ENCODE data around the gene TBC1D10A. TPM values are rescaled to one million over a fixed set of nuclear protein-coding genes. Genes with fewer than 3 reads are reported as not detected.

The TBC1D10A gene
- total RNA-seq, 1 experiment from 2014 or later: 12.2 TPM

GRCh38 chr22:30304495-30305244 lies 22.1 kb downstream of the TBC1D10A start:
- Histone ChIP-seq H3K4me3 (ENCODE audit: low read depth, low read length) (no peak overlapping the region), H3K27me3 (replicated peaks; ENCODE audit: control insufficient read depth, insufficient read depth, low read length) (no peaks in the 10 kb centered on the region), H3K9me3 (no peaks in the 10 kb centered on the region), H3K36me3 (ENCODE audit: control insufficient read depth, insufficient read depth, low read length) (peaks cover 2% of the 10 kb centered on the region), H3K4me1 (peaks cover 8% of the 10 kb centered on the region; the same call in 1 of the 2 replicates)
- ChIA-PET POLR2A (interaction anchor here (0.5 kb wide), 1 partner anchor 18 kb away, joined by 9 read pairs; no protein-coding TSS in a partner anchor), CTCF (interaction anchor here (0.5 to 1.0 kb wide), 2 partner anchors 17 to 471 kb away, joined by 3 to 4 read pairs; no protein-coding TSS in a partner anchor)
- peaks cover 17% of the 10 kb centered on the region for H3K36me3 Mint-ChIP-seq (ENCODE audit: insufficient read depth, unreplicated experiment)
- no peaks in the 10 kb centered on the region for H3K9me3 Mint-ChIP-seq (ENCODE audit: unreplicated experiment)
- peak overlapping the region; percentile 45 for H3K27ac Mint-ChIP-seq (ENCODE audit: unreplicated experiment)
- no TSS peak for BruUV-seq (replicated peaks)
- no peak overlapping the region for H3K4me3 Mint-ChIP-seq (ENCODE audit: unreplicated experiment)
- peaks cover 25% of the 10 kb centered on the region for H3K4me1 Mint-ChIP-seq (ENCODE audit: low read depth, unreplicated experiment)
- TF ChIP-seq CTCF (IDR thresholded peaks at IDR 0.05; ENCODE audit: insufficient read depth in 1 of 2, low read depth in 1 of 2, low read length in 1 of 2, severe bottlenecking in 1 of 2, unreplicated experiment in 1 of 2): no peak
- no peaks in the 10 kb centered on the region for H3K27me3 Mint-ChIP-seq (ENCODE audit: insufficient read depth, unreplicated experiment)
- DNase-seq: no peak
- intact Hi-C loops (cut with micrococcal nuclease; ENCODE audit: unreplicated experiment): no loop called here

- no peak for DNase-seq
- Mint-ChIP-seq H3K9me3 (ENCODE audit: unreplicated experiment) (no peaks in the 10 kb centered on the region), H3K4me3 (ENCODE audit: unreplicated experiment) (no peak overlapping the region), H3K36me3 (ENCODE audit: insufficient read depth, unreplicated experiment) (peaks cover 28% of the 10 kb centered on the region), H3K4me1 (ENCODE audit: low read depth, unreplicated experiment) (peaks cover 31% of the 10 kb centered on the region), H3K27ac (ENCODE audit: unreplicated experiment) (peak overlapping the region; percentile 29), H3K27me3 (ENCODE audit: insufficient read depth, unreplicated experiment) (no peaks in the 10 kb centered on the region)
- BruUV-seq (replicated peaks): no TSS peak
- CTCF ChIA-PET: interaction anchor here (1.0 to 1.4 kb wide), 2 partner anchors 13 to 15 kb away, joined by 3 to 5 read pairs; partner anchors contain the start of gene CASTOR1
- POLR2A ChIA-PET: no interaction called here
- TF ChIP-seq CTCF (IDR thresholded peaks at IDR 0.05; ENCODE audit: insufficient read depth in 1 of 2, low read depth in 1 of 2, low read length in 1 of 2, severe bottlenecking in 1 of 2, unreplicated experiment in 1 of 2): no peak
- H3K36me3 ChIP-seq (ENCODE audit: control insufficient read depth, insufficient read depth, low read length): peaks cover 2% of the 10 kb centered on the region
- H3K4me1 ChIP-seq: peaks cover 22% of the 10 kb centered on the region
- H3K9me3 ChIP-seq: no peaks in the 10 kb centered on the region
- no peaks in the 10 kb centered on the region for H3K27me3 ChIP-seq (replicated peaks; ENCODE audit: control insufficient read depth, insufficient read depth, low read length)
- H3K4me3 ChIP-seq (ENCODE audit: low read depth, low read length): no peak overlapping the region
- intact Hi-C loops (cut with micrococcal nuclease; ENCODE audit: unreplicated experiment): no loop called here
These were observed 24.0 kb downstream of the TBC1D10A start for GRCh38 chr22:30302810-30303138.

DNA sequence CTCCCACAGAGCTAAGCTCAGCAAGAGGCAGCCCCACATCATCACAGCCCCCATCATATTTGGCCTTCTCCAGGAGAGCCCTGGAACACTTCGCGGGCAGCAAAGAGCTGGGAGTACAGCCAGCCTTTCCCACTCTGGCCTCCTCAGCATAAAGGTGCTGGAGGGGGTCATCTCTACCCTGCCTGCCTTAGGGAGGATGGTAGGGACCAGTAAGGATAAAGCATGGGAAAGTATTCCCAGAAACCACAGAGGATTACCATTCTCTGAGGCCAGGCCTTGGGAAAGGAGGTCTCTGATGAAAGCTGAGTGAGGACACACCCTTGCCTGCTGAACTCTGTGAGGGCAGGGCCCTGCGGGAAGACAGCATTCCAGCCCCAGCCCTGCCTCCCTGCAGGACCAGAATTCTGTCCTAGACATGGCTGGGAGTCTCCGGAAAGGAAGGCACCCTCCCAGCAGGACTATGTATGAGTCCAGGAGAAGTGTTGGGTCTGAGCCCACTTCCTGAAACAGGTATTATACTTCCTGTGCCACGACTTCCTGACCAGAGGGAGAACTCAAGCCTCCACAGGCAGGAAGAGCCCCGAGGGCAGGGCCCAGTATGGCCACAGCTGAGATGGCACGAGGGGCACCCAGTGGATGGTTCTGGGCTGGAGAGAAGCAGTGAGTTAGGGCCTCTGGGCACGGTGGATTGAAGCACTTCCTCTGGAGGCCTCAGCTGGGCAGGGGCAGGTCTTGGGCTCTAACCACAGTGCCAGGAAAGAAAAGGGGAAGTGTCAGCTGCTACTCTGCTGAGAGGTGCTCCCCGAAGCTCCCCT lies 24.5 kb downstream of the TBC1D10A start:
- H3K4me3 Mint-ChIP-seq (ENCODE audit: unreplicated experiment): no peak overlapping the region
- intact Hi-C loops (cut with micrococcal nuclease; ENCODE audit: unreplicated experiment): no loop called here
- peaks cover 31% of the 10 kb centered on the region for H3K4me1 Mint-ChIP-seq (ENCODE audit: low read depth, unreplicated experiment)
- BruUV-seq (replicated peaks): no TSS peak
- Histone ChIP-seq H3K4me3 (ENCODE audit: low read depth, low read length) (no peak overlapping the region), H3K9me3 (no peaks in the 10 kb centered on the region), H3K36me3 (ENCODE audit: control insufficient read depth, insufficient read depth, low read length) (peaks cover 5% of the 10 kb centered on the region), H3K27me3 (replicated peaks; ENCODE audit: control insufficient read depth, insufficient read depth, low read length) (no peaks in the 10 kb centered on the region), H3K4me1 (peaks cover 24% of the 10 kb centered on the region)
- peak overlapping the region; percentile 29 for H3K27ac Mint-ChIP-seq (ENCODE audit: unreplicated experiment)
- ChIA-PET POLR2A (no interaction called here), CTCF (interaction anchor here (0.6 to 1.4 kb wide), 3 partner anchors 13 to 25 kb away, joined by 3 to 7 read pairs (median 5); partner anchors contain the start of gene CASTOR1)
- H3K9me3 Mint-ChIP-seq (ENCODE audit: unreplicated experiment): no peaks in the 10 kb centered on the region
- TF ChIP-seq CTCF (IDR thresholded peaks at IDR 0.05; ENCODE audit: insufficient read depth in 1 of 2, low read depth in 1 of 2, low read length in 1 of 2, severe bottlenecking in 1 of 2, unreplicated experiment in 1 of 2): no peak
- H3K27me3 Mint-ChIP-seq (ENCODE audit: insufficient read depth, unreplicated experiment): no peaks in the 10 kb centered on the region
- no peak for DNase-seq
- peaks cover 28% of the 10 kb centered on the region for H3K36me3 Mint-ChIP-seq (ENCODE audit: insufficient read depth, unreplicated experiment)

Data from Caco-2 (cell line).